PFSK-1 (cell line): ENCODE data around the gene ATG7.

ENCODE experiments used
- FOXP2 ChIP-seq: optimal IDR thresholded peaks from 2 replicates; pipeline ENCODE3; 2011; ENCODE audit warnings: borderline replicate concordance, control low read depth, inconsistent platforms; ENCODE audit not compliant: insufficient read depth; ENCODE audit errors: extremely low read length, extremely low read depth
- POLR2AphosphoS5 ChIP-seq: IDR thresholded peaks from 2 replicates; pipeline ENCODE4 v1.6.1; 2012; ENCODE audit warnings: low read depth, mild to moderate bottlenecking, control low read depth, low read length, moderate library complexity
- SIN3A ChIP-seq: IDR thresholded peaks from 2 replicates; pipeline ENCODE4 v1.6.1; 2012; ENCODE audit warnings: mild to moderate bottlenecking, low read length, moderate library complexity, borderline replicate concordance; ENCODE audit not compliant: insufficient read depth
- TAF1 ChIP-seq: IDR thresholded peaks from 2 replicates; pipeline ENCODE4 v1.6.1; 2012; ENCODE audit warnings: low read length, control low read depth, borderline replicate concordance; ENCODE audit not compliant: insufficient read depth
- TF ChIP-seq, protein P1 (sequence below), 2 experiments: IDR thresholded peaks; 2 replicates each; pipeline versions ENCODE4 v1.6.1 to v1.8.0; 2011 to 2012; ENCODE audit warnings: low read depth in 2 of 2, low read length in 2 of 2, control low read depth in 1 of 2, inconsistent platforms in 1 of 2, mild to moderate bottlenecking in 1 of 2, moderate library complexity in 1 of 2; ENCODE audit not compliant: insufficient read depth in 1 of 2

Gene ATG7

GRCh38 chr3:11602886-11603527 is 330.8 kb downstream of the ATG7 start:
- TF ChIP-seq, protein P1, sequence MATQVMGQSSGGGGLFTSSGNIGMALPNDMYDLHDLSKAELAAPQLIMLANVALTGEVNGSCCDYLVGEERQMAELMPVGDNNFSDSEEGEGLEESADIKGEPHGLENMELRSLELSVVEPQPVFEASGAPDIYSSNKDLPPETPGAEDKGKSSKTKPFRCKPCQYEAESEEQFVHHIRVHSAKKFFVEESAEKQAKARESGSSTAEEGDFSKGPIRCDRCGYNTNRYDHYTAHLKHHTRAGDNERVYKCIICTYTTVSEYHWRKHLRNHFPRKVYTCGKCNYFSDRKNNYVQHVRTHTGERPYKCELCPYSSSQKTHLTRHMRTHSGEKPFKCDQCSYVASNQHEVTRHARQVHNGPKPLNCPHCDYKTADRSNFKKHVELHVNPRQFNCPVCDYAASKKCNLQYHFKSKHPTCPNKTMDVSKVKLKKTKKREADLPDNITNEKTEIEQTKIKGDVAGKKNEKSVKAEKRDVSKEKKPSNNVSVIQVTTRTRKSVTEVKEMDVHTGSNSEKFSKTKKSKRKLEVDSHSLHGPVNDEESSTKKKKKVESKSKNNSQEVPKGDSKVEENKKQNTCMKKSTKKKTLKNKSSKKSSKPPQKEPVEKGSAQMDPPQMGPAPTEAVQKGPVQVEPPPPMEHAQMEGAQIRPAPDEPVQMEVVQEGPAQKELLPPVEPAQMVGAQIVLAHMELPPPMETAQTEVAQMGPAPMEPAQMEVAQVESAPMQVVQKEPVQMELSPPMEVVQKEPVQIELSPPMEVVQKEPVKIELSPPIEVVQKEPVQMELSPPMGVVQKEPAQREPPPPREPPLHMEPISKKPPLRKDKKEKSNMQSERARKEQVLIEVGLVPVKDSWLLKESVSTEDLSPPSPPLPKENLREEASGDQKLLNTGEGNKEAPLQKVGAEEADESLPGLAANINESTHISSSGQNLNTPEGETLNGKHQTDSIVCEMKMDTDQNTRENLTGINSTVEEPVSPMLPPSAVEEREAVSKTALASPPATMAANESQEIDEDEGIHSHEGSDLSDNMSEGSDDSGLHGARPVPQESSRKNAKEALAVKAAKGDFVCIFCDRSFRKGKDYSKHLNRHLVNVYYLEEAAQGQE (IDR thresholded peaks at IDR 0.05; ENCODE audit: insufficient read depth in 1 of 2, low read depth in 2 of 2, low read length in 2 of 2) = no peak
- TF ChIP-seq TAF1 = no peak
- no peak for TF ChIP-seq POLR2AphosphoS5
- TF ChIP-seq SIN3A = no peak
- no peak for TF ChIP-seq FOXP2

DNA sequence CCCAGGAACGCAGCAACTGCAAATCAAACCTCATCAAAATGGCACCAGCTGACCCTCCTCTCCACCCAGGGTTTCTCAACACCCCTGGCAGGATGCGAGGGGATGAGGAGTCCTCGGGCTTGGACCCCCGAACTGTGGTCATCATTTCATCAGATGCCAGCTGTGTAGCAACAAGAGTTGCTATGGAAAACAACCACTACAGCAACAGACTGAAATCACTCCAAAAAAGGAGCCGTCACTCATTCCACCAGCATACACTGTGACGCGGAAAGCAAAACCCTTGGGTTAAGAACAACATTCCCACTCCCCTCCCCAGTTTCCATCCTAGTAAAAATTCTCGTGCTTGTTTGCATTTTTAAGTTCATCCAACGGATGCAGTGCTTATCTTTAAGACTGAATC is 331.4 kb downstream of the ATG7 start:
- TF ChIP-seq, protein P1 (IDR thresholded peaks at IDR 0.05; ENCODE audit: insufficient read depth in 1 of 2, low read depth in 2 of 2, low read length in 2 of 2) = no peak
- TF ChIP-seq POLR2AphosphoS5 (no peak), FOXP2 (no peak), SIN3A (no peak), TAF1 (no peak)

GRCh38 chr3:11604139-11604892 is 332.1 kb downstream of the ATG7 start:
- TF ChIP-seq SIN3A = no peak
- no peak for TF ChIP-seq TAF1
- TF ChIP-seq, protein P1 (IDR thresholded peaks at IDR 0.05; ENCODE audit: insufficient read depth in 1 of 2, low read depth in 2 of 2, low read length in 2 of 2) = no peak
- TF ChIP-seq POLR2AphosphoS5 = no peak
- TF ChIP-seq FOXP2 = no peak

DNA sequence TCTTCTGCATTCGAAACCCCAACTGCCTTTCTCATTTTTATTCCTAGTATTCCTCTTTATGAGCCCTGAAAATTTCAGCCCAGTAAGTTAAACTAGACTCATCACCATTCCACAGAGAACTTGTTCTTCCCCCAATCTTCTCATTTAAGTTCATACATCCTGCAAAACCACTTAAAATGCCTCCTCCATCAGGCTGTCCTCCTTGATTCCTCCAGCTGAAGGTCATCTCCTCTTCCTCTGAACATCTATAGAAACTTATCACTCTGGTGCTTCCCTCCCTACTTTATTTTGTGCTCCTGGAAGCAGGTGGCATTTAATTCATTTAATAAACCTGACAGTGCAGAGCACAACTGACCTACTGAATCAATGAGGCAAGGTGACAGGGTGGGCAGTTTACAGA is 333.2 kb downstream of the ATG7 start:
- TF ChIP-seq FOXP2 = no peak
- TF ChIP-seq SIN3A = no peak
- TF ChIP-seq, protein P1 (IDR thresholded peaks at IDR 0.05; ENCODE audit: insufficient read depth in 1 of 2, low read depth in 2 of 2, low read length in 2 of 2) = no peak
- no peak for TF ChIP-seq TAF1
- TF ChIP-seq POLR2AphosphoS5 = no peak
